LNCaP clone FGC (cell line): ENCODE measurements around the gene IQSEC3.

Source experiments
- DNase-seq: peaks from one replicate; pipeline ENCODE4 v3.0.0-alpha.2; 2011; ENCODE audit warnings: low read depth
- H3K4me3 ChIP-seq: 2 replicates; pipeline ENCODE4 v1.5.1; 2011; ENCODE audit warnings: mild to moderate bottlenecking, low read depth, low read length, control low read depth
- TF ChIP-seq, protein P1 (sequence below): IDR thresholded peaks from 2 replicates; pipeline ENCODE4 v1.5.1; 2012; ENCODE audit warnings: mild to moderate bottlenecking; ENCODE audit not compliant: control insufficient read depth, insufficient read depth; ENCODE audit errors: extremely low read depth

The IQSEC3 gene

DNA sequence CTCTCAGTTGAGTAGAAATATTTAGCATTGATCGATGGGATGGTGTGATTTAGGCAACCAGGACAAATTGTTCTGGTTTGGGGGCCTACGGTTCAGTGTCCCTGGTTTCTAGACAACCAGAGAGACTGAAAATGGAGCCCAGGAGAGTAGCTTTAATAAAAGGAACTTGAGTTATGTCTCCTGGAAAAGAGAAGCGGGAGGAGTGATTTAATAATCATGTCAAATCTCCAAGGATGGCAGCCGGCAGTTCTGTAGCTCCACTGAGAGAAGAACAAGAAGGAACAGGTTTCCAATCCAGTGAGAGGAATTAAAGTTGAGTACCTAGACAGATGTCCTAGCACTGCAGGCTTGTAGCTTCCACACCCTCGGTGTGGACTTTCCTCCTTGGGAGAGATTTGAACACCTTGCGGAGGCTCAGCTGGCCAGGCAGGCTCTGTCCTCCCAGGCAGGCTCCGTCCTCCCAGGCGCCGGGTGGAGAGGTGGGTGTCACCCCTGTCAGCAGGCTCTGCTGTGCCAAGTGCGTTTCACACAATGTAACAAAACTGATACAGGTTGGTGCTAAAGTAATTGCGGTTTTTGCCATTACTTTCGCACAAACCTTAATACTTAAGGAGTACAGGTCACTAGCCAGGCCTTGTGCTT is 101.5 kb downstream of the IQSEC3 start:
- H3K4me3 ChIP-seq, result no peak overlapping the region
- TF ChIP-seq, protein P1, sequence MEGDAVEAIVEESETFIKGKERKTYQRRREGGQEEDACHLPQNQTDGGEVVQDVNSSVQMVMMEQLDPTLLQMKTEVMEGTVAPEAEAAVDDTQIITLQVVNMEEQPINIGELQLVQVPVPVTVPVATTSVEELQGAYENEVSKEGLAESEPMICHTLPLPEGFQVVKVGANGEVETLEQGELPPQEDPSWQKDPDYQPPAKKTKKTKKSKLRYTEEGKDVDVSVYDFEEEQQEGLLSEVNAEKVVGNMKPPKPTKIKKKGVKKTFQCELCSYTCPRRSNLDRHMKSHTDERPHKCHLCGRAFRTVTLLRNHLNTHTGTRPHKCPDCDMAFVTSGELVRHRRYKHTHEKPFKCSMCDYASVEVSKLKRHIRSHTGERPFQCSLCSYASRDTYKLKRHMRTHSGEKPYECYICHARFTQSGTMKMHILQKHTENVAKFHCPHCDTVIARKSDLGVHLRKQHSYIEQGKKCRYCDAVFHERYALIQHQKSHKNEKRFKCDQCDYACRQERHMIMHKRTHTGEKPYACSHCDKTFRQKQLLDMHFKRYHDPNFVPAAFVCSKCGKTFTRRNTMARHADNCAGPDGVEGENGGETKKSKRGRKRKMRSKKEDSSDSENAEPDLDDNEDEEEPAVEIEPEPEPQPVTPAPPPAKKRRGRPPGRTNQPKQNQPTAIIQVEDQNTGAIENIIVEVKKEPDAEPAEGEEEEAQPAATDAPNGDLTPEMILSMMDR, result no peak
- no peak for DNase-seq

DNA sequence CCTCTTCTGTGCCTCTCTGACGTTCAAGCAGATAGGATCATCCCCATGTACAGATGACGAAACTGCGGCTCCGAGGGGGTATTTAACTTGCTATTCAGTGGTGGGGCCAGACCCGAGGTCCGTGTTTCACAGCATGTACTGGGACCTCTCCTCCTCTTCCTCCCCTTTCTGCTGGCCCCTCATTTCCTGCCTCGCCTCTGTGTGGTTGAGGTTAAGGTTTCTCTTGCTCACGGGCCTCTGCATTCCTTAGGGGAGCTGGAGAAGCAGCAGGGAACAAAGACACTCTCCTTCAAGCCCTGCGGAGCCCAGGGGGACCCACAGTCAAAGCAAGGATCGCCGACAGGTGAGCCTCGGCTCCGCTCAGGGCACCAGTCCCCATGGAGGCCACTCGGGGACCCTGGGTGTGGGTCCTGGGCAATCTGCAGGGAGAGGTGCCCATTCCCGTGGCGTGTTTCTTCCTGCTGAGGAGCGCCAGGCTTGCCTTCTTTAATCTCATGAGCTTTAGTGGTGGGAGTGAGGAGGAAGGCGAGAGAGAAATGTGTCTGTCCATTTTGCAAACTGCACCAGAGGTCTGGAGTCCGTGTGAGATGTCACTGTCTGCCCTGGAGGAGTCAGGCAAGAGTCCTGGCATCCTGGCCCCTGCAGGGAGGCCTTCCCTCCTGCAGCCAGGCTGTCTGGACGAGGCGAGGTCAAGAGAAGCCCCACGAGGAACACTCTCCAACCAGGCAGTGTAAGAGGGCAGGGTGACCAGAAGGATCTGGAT is 102.4 kb downstream of the IQSEC3 start:
- TF ChIP-seq, protein P1, result no peak

DNA sequence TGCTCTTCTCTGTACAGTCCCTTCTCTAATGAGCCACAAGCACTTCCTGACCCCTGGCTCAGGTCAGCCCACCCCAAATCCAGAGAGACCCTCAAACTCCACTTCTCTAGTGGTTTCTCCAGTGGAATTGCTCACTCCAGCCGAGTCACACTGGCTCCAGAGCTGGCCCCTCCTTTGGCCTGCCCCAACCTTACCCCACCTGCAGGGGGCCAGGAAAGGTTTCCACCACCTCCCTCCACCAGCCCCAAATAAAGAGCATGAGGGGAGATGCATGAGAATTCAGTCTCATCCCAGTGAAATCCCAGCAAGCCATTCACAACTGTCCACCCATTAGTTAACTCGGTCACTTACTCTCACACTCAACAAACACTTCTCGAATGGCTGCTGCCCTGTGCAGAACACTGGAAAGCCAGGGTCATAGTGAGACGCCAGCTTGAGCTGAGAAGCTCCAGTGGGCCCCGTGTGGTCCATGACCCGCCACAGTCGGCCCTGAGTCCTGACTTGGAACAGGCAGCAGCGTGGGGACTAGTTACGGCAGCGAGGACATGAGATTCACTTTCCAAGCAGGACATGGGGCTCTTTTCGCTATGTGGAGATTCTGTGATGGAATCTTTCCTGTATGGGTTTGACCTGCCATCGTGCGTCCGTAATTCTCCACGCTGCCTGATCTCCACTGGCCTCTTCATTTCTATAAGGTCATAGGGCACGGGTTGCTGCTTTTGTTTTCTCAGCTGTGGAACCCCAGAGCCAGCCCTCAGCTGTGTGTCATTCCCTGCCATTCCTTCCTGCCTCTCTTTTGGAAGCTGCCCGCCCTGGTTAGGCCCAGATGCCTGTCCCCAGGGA is 103.2 kb downstream of the IQSEC3 start:
- no peak overlapping the region for H3K4me3 ChIP-seq
- TF ChIP-seq, protein P1, result 0 out of 2 replicates have a peak, but pooled peaks have one; percentile 4
- no peak for DNase-seq

More for the DNA sequence above, 102.4 kb downstream of the IQSEC3 start:
- no peak overlapping the region for H3K4me3 ChIP-seq
- DNase-seq, result no peak

DNA sequence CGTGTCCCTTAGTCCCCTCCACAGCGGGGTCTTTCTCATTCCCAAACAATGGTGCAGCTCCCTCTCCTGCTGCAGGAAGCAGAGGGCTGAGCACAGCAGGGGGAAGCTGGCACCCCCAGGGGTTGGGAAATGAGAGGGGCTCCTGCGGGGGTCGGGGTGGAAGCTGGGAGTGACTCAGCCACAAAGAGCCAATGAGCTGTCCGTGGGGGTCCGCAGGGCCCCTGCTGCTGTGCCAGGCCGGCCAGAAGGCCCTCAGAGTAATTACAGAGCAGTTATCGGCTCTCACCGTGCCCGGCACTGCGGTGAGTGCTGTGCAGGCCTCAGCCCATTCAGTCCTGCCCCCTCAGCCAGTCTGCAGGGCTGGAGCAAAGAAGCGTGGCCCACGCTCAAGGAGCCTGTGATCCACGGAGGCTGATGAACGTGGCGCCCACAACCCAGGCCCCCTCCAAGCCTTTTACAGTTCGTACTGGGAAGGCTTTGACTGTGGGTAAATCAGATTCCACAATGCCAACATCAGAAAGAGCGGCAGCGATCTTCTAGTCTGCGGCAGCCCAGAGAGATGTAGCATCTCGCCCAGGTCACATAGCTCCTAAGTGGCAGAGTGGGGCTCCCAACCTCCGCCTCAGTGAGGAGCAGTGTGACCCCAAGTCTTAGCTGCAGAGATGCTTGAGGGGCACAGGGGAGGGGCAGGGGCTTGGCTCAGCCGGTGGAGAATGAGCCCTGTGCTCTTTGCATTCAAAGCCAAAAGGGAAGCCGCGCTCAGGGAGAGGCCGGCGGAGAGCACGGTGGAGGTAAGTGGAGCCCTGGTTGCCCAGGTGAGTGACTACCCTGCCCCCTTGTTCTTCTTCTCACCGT is 104.0 kb downstream of the IQSEC3 start:
- TF ChIP-seq, protein P1, result no peak
- no peak overlapping the region for H3K4me3 ChIP-seq
- no peak for DNase-seq

DNA sequence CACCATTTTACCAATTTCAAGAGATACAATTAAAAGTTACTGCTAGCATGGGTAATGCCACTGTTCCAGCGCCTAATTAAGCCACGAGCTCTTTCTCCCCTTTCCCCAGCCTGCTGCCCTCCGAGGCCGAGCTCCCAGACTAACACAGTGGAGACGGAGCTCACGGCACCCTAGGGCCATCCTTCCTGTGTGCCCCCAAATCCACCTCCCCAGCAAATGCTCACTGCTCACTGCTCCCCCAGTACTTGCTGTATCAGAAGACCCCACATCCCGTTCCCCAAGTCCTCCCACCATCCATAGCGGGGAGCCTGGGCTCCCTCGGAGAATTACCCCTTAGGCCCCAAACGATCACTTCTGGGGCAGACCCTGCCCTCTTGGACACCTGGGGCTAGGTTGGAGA is 104.7 kb downstream of the IQSEC3 start:
- TF ChIP-seq, protein P1, result no peak
- DNase-seq, result no peak
- H3K4me3 ChIP-seq, result no peak overlapping the region
